Uterus (tissue), 2 donors: Measurements from ENCODE around the gene TRIM6.

Source experiments
- CTCF ChIP-seq, 4 experiments: fragments of 200-600 bp in 2 of 4; fragments of 450-650 bp in 2 of 4; sonication (generic) in 2 of 4; IDR thresholded peaks; one replicate each; pipeline ENCODE4 v1.5.1; 2016 to 2019; ENCODE audit warnings: antibody characterized with exemption in 4 of 4, mild to moderate bottlenecking in 2 of 4, moderate library complexity in 1 of 4
- POLR2A ChIP-seq, 2 donors: fragments of 450-650 bp; IDR thresholded peaks; one replicate each; pipeline ENCODE4 v1.6.1; 2016; ENCODE audit warnings: antibody characterized with exemption in 2 of 2, mild to moderate bottlenecking in 1 of 2, moderate library complexity in 1 of 2

- no peak for TF ChIP-seq CTCF (IDR thresholded peaks at IDR 0.05)
- no peak for TF ChIP-seq POLR2A (IDR thresholded peaks at IDR 0.05)
These were observed 22.4 kb downstream of the TRIM6 start for GRCh38 chr11:5618807-5619206.
